IMR-90 (cell line): ENCODE measurements around the gene ARAP2.

ENCODE experiments used
- CEBPB ChIP-seq: IDR thresholded peaks from 2 replicates; pipeline ENCODE4 v1.6.1; 2012; ENCODE audit warnings: low read depth, low read length, improper control_type of control experiment
- CHD1 ChIP-seq: IDR thresholded peaks from 2 replicates; pipeline ENCODE4 v1.6.1; 2012; ENCODE audit warnings: low read depth, low read length, improper control_type of control experiment
- MAZ ChIP-seq: IDR thresholded peaks from 2 replicates; pipeline ENCODE4 v1.6.1; 2012; ENCODE audit warnings: low read depth, mild to moderate bottlenecking, low read length, improper control_type of control experiment, moderate library complexity, borderline replicate concordance
- NFE2L2 ChIP-seq: fragments of 150-350 bp; IDR thresholded peaks from 2 replicates; pipeline ENCODE4 v1.6.1; 2016; ENCODE audit warnings: low read depth, mild to moderate bottlenecking, low read length
- POLR2A ChIP-seq: IDR thresholded peaks from 2 replicates; pipeline ENCODE4 v1.6.1; 2012; ENCODE audit warnings: mild to moderate bottlenecking, low read depth, low read length
- RAD21 ChIP-seq: IDR thresholded peaks from 2 replicates; pipeline ENCODE4 v1.6.1; 2012; ENCODE audit warnings: low read length, improper control_type of control experiment
- SMC3 ChIP-seq: fragments of 150-350 bp; IDR thresholded peaks from 2 replicates; pipeline ENCODE4 v1.6.1; 2016; ENCODE audit warnings: low read depth, mild to moderate bottlenecking, antibody characterized with exemption, low read length, moderate library complexity
- TF ChIP-seq, protein P1 (sequence below): conservative IDR thresholded peaks from 2 replicates; pipeline ENCODE4 v1.5.1; 2012; ENCODE audit warnings: mild to moderate bottlenecking, low read depth, low read length, improper control_type of control experiment
- TF ChIP-seq, protein P2 (sequence below): fragments of 150-350 bp; IDR thresholded peaks from 2 replicates; pipeline ENCODE4 v1.6.1; 2016; ENCODE audit warnings: low read depth, mild to moderate bottlenecking, low read length, moderate library complexity, borderline replicate concordance
- TF ChIP-seq, protein P3 (sequence below): fragments of 150-350 bp; IDR thresholded peaks from 2 replicates; pipeline ENCODE4 v1.6.1; 2017; ENCODE audit warnings: mild to moderate bottlenecking, antibody characterized with exemption, low read length, low read depth

GRCh38 chr4:36251983-36252382, 7.7 kb upstream of the ARAP2 start:
- TF ChIP-seq, protein P1, sequence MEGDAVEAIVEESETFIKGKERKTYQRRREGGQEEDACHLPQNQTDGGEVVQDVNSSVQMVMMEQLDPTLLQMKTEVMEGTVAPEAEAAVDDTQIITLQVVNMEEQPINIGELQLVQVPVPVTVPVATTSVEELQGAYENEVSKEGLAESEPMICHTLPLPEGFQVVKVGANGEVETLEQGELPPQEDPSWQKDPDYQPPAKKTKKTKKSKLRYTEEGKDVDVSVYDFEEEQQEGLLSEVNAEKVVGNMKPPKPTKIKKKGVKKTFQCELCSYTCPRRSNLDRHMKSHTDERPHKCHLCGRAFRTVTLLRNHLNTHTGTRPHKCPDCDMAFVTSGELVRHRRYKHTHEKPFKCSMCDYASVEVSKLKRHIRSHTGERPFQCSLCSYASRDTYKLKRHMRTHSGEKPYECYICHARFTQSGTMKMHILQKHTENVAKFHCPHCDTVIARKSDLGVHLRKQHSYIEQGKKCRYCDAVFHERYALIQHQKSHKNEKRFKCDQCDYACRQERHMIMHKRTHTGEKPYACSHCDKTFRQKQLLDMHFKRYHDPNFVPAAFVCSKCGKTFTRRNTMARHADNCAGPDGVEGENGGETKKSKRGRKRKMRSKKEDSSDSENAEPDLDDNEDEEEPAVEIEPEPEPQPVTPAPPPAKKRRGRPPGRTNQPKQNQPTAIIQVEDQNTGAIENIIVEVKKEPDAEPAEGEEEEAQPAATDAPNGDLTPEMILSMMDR, result no peak
- TF ChIP-seq CEBPB, result no peak
- TF ChIP-seq POLR2A, result no peak
- TF ChIP-seq CHD1, result no peak
- TF ChIP-seq MAZ, result no peak
- TF ChIP-seq RAD21, result no peak
- TF ChIP-seq, protein P2, sequence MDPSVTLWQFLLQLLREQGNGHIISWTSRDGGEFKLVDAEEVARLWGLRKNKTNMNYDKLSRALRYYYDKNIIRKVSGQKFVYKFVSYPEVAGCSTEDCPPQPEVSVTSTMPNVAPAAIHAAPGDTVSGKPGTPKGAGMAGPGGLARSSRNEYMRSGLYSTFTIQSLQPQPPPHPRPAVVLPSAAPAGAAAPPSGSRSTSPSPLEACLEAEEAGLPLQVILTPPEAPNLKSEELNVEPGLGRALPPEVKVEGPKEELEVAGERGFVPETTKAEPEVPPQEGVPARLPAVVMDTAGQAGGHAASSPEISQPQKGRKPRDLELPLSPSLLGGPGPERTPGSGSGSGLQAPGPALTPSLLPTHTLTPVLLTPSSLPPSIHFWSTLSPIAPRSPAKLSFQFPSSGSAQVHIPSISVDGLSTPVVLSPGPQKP, result no peak
- TF ChIP-seq, protein P3, sequence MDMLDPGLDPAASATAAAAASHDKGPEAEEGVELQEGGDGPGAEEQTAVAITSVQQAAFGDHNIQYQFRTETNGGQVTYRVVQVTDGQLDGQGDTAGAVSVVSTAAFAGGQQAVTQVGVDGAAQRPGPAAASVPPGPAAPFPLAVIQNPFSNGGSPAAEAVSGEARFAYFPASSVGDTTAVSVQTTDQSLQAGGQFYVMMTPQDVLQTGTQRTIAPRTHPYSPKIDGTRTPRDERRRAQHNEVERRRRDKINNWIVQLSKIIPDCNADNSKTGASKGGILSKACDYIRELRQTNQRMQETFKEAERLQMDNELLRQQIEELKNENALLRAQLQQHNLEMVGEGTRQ, result no peak
- no peak for TF ChIP-seq NFE2L2
- no peak for TF ChIP-seq SMC3
